Measurements from ENCODE around the gene SERGEF.

- no peak for TF ChIP-seq ZBTB26 (CRISPR knock-in tag; IDR thresholded peaks at IDR 0.05; ENCODE audit: borderline replicate concordance)
- no peak for TF ChIP-seq CERS6 (CRISPR knock-in tag; IDR thresholded peaks at IDR 0.05)
- no peak for TF ChIP-seq CTCF (CRISPR knock-in tag; IDR thresholded peaks at IDR 0.05)
- TF ChIP-seq TFAP4 (IDR thresholded peaks at IDR 0.05; ENCODE audit: borderline replicate concordance, low read depth), result no peak
- TF ChIP-seq ZNF264 (CRISPR knock-in tag; IDR thresholded peaks at IDR 0.05), result no peak
- no peak for TF ChIP-seq EP300 (IDR thresholded peaks at IDR 0.05; ENCODE audit: low read depth in 2 of 2, low read length in 2 of 2)
- no peak for TF ChIP-seq EP300 (CRISPR knock-in tag; IDR thresholded peaks at IDR 0.05; ENCODE audit: borderline replicate concordance)
- TF ChIP-seq STAG1 (CRISPR knock-in tag; IDR thresholded peaks at IDR 0.05), result no peak
- TF ChIP-seq IRF9 (CRISPR knock-in tag; IDR thresholded peaks at IDR 0.05; ENCODE audit: borderline replicate concordance), result no peak
- TF ChIP-seq RFX5 (IDR thresholded peaks at IDR 0.05; ENCODE audit: low read depth, low read length), result no peak
Observed at GRCh38 chr11:17851697-17852096, 161.2 kb downstream of the SERGEF start.
